NCI-H524 treated with DMSO at 0.1 percent for 48 hours (cell line): ENCODE measurements around the gene ARL14EPL.
"Not testable (repeated sequence)": the region's sequence is repeated elsewhere in the genome, so short reads cannot be mapped to it uniquely, and the experiment has no call there.

Experiments used
- DNase-seq: peaks from one replicate; lab custom pipeline; 2025; lab: John Stamatoyannopoulos, UW

ARL14EPL gene

GRCh38 chr5:116046823-116047222, 14.6 kb downstream of the ARL14EPL start:
- DNase-seq = no peak

GRCh38 chr5:116058346-116058936, 26.2 kb downstream of the ARL14EPL start:
- DNase-seq = no peak

- no peak for DNase-seq
These were observed 30.1 kb downstream of the ARL14EPL start for GRCh38 chr5:116062352-116062751.

GRCh38 chr5:116063950-116064349, 31.7 kb downstream of the ARL14EPL start:
- no peak for DNase-seq

GRCh38 chr5:116068028-116068632, 35.9 kb downstream of the ARL14EPL start:
- DNase-seq = no peak

GRCh38 chr5:116071211-116071610, 38.9 kb downstream of the ARL14EPL start:
- DNase-seq = no peak

GRCh38 chr5:116075191-116075831, 43.0 kb downstream of the ARL14EPL start:
- no peak for DNase-seq

GRCh38 chr5:116076496-116076895, 44.2 kb downstream of the ARL14EPL start:
- no peak for DNase-seq

- DNase-seq = no peak
These were observed 45.9 kb downstream of the ARL14EPL start for GRCh38 chr5:116078199-116078598.

GRCh38 chr5:116084287-116084691, 52.0 kb downstream of the ARL14EPL start:
- no peak for DNase-seq

GRCh38 chr5:116084871-116085715, 52.8 kb downstream of the ARL14EPL start, which contains the start of gene COMMD10:
TSS of gene COMMD10 (plus strand) at chr5:116085025.
- DNase-seq = peak; percentile 46

GRCh38 chr5:116086309-116086708, 54.0 kb downstream of the ARL14EPL start:
- DNase-seq = not testable (repeated sequence)

- no peak for DNase-seq
These were observed 55.8 kb downstream of the ARL14EPL start for GRCh38 chr5:116088062-116088461.

GRCh38 chr5:116090302-116090701, 58.0 kb downstream of the ARL14EPL start:
- DNase-seq = no peak

- DNase-seq = no peak
These were observed 59.1 kb downstream of the ARL14EPL start for GRCh38 chr5:116091416-116091815.

GRCh38 chr5:116097301-116097700, 65.0 kb downstream of the ARL14EPL start:
- no peak for DNase-seq

GRCh38 chr5:116098998-116099397, 66.7 kb downstream of the ARL14EPL start:
- DNase-seq = no peak

- DNase-seq = not testable (repeated sequence)
These were observed 72.7 kb downstream of the ARL14EPL start for GRCh38 chr5:116104941-116105340.
